HG02981 (cell line): ENCODE data around the gene PRG3.
A peak's percentile ranks its signal among the peaks of the same experiment; 100 is the strongest.
"Not testable (repeated sequence)": the region's sequence is repeated elsewhere in the genome, so short reads cannot be mapped to it uniquely, and the experiment has no call there.

Experiments
- ATAC-seq: cut with Tn5 transposase; IDR thresholded peaks from one replicate; pipeline ENCODE4 v1.9.1; 2021; ENCODE audit warnings: mild to moderate bottlenecking, moderate library complexity; ENCODE audit not compliant: unreplicated experiment

The PRG3 gene

GRCh38 chr11:57341250-57341808 lies 39.6 kb downstream of the PRG3 start:
- ATAC-seq: no peak

GRCh38 chr11:57340039-57340615 lies 40.8 kb downstream of the PRG3 start:
- no peak for ATAC-seq

- no peak for ATAC-seq
Measured at GRCh38 chr11:57339328-57339727, 41.6 kb downstream of the PRG3 start.

- ATAC-seq: no peak
Measured at GRCh38 chr11:57338142-57338541, 42.8 kb downstream of the PRG3 start, which contains the start of gene P2RX3. Gene P2RX3, plus strand, starts transcription at chr11:57338352. Its CDS starts 199 bp downstream, at chr11:57338551.

GRCh38 chr11:57336856-57337255 lies 44.1 kb downstream of the PRG3 start:
- not testable (repeated sequence) for ATAC-seq

- ATAC-seq: no peak
Measured at GRCh38 chr11:57336111-57336666, 44.8 kb downstream of the PRG3 start.

- ATAC-seq: peak; percentile 99
Measured at GRCh38 chr11:57335343-57336110, 45.4 kb downstream of the PRG3 start, which contains the start of gene SSRP1. Gene SSRP1, minus strand, starts transcription at chr11:57335892. Its CDS starts 771 bp downstream, at chr11:57335121.

GRCh38 chr11:57335023-57335342 lies 46.0 kb downstream of the PRG3 start:
- no peak for ATAC-seq

GRCh38 chr11:57332694-57333440 lies 48.1 kb downstream of the PRG3 start:
- no peak for ATAC-seq

- ATAC-seq: no peak
Measured at GRCh38 chr11:57331720-57332119, 49.2 kb downstream of the PRG3 start.

- no peak for ATAC-seq
Measured at GRCh38 chr11:57330029-57330428, 50.9 kb downstream of the PRG3 start.

- ATAC-seq: no peak
Measured at GRCh38 chr11:57327721-57328120, 53.2 kb downstream of the PRG3 start.
